GM21529 (cell line): Measurements from ENCODE around the gene CBX5.
A peak's percentile ranks its signal among the peaks of the same experiment; 100 is the strongest.
"Not testable (repeated sequence)": the region's sequence is repeated elsewhere in the genome, so short reads cannot be mapped to it uniquely, and the experiment has no call there.

ENCODE experiments used
- ATAC-seq: cut with Tn5 transposase; IDR thresholded peaks from one replicate; pipeline ENCODE4 v1.9.1; 2021; ENCODE audit not compliant: unreplicated experiment

The CBX5 gene

DNA sequence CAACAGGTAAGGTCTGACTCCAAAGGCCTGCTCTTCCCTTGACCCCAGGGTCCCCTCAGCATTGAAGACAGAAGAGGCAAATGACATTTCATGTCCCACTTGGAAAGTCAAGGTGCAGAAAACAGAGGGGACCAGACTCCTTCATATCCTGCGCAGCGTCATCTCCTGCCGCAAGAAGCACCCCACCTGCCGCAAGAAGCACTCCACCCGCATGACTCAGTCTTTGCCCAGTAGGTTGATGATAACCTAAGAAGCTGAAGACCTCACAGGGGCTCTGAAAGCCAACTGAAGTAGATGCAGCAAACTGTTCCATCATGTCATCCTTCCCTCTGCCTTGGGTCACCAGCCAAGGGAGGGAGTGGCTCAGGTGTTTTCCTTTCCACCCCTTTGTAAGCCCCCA, 79.5 kb downstream of the CBX5 start:
- no peak for ATAC-seq

DNA sequence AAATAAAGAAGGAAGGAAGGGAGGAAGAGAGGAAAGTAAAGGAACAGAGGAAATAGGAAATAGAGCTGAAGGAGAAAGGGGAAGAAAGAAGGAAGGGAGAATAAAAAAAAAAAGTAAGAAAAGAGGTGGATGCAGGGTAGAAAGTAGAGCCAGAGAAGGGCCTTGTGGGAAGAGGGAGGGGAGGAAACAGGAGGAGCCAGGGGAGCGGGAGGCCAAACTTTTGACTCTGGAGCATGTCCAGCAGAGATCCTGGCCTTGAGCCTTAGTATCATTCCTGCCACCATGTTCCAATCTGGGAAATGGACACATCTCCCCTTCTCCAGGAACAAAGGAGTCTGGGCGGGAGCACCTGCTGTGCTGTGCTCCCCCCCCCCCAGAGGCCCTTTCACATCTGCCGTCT, 80.0 kb downstream of the CBX5 start:
- ATAC-seq, result no peak

DNA sequence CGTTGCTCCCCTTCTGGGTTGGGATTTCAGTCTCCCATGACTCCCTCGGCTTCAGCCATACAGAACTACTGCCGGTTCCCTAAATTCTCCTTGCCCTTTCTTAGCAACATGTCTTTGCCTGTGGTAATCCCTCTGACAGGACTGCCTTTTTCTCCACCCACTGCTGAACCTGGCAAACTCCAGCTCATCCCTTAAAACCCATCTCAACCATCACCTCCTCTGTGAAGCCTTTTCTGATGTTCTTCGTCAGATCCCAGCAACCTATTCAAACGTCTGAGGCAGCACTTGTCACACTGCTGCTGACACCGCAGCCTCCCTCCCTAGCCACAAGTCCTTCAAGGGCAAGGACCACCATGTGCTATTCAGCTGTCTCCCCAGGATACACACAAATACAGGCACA, 80.9 kb downstream of the CBX5 start:
- ATAC-seq, result no peak

DNA sequence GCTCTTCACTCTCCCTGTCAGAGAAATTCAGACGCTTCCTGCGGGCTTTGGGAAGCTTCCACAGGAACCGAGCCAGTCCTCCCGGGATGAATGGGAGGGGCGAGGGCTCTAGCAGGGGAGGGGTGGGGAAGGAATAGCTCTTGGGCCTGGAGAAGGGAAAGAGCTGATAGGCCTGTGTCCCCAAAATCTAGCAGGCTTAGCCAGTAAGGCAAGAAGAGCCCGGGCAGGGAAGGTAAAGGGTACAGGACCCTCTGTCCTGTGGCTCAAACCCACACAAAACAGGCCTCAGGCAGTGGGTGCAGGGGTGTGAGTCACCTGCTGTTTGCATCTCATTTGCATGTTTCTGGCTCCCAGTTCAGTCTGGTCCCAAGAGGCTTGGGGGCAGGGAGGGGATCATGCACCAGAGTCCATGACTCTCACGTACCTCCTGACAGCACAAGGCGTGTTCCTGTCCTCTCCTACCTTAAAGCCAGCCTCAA, 82.5 kb downstream of the CBX5 start:
- peak; percentile 56 for ATAC-seq

DNA sequence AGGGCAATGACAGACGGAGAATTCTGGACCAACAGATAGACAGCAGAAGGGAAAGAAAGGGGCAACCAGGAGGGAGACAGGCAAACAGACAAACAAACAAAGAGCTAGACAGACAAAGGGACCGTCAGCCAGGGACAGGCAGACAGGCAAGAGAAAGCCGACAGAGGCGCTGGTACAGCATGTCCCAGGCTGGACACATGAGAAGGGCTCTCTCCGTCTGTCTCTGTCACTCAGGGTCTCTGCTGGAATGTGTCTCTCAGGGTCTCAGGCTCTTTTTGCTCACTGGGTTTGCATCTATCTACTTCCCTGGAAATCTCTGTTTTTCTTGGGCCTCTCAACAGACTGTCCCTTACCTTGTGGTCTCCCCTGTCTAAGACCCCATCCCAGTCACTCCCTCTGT, 82.9 kb downstream of the CBX5 start:
- no peak for ATAC-seq

DNA sequence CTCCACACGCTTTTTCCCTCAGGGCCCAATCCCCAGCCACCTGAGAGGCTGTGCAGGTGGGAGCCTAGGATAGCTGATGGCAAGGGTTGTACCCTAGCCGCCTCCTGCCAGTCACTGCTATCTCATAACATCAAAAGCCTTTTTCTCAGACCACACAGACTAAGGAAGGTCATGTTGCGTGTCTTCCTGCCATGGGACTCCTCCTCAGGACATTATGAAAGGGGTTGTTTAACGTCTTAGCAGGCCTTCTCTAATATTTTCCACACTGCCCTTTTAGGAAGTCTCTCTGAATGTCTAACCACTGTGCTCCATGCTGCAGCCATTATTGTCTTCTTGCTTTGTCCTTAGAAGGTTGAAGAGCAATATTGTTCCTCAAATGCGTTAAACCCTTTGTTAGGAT, 83.5 kb downstream of the CBX5 start:
- ATAC-seq, result no peak

DNA sequence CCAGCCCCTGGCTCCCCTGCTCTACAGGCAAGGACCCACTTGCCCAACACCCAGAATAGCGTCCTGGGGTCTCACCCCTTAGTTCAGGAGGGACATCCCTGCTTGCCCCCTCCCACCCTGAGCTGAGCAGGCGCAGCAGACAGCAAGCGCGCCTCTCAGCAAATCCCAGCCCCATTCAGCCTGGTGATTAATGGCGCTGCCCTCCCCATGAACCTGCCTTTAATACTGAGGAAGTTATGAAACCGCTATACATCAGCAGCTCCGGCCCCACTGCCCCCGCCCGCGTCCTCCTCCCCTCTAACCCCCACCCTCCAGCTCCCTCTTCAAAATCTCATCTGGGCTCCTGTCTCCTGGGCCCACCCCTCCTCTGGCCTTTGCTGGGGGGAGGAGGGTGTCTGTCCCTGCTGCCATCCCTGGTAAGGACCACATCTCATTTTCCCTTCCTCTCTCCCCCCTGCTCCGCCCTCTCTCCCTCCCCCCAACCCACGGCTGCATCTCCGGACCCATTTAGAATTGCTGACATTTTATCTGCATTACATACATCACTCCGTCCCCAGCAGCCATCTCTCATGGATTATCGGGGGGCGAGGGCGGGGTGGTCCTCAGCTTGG, 84.1 kb downstream of the CBX5 start:
- no peak for ATAC-seq

DNA sequence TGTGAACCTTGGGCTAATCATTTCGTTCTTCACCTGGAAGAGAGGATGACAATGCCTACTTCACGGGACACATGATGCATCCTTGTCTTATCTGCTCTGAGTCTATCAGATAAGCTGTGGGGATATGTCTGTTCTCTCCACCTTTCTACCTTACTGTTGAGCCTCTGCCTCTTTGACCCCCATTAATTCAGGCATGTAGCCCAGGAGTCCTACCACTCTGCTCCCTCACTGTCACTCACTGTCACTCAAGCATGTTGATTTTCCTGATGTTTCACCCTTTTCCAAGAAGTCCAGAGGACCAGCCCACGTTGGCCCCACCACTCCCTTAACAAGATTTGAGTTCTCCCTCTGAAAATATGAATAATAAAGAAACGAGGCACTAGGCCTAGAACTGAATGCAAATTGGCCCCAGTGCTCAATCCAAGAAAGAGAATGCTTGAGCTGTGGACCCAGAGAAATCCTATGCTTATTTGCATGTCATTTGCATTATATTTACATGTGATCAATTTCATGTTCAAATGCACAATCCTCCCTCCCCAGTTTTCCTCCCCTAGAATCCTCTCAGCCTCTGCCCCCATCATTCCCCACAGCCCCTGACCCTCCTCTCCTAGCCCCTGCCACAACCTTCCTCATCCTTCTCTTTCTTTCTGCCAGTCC, 84.7 kb downstream of the CBX5 start:
- no peak for ATAC-seq

DNA sequence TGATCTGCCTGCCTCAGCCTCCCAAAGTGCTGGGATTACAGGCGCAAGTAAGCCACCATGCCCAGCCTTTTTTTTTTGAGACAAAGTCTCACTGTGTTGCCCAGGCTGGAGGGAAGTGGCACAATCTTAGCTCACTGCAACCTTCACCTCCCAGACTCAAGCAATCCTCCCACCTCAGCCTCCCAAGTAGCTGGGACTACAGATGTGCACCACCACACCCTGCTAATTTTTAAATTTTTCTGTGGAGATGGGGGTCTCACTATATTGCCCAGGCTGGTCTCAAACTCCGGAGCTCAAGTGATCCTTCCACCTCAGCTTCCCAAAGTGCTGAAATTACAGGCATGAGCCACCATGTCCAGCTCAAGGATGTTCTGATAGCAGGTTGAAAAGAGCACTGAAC, 85.3 kb downstream of the CBX5 start:
- not testable (repeated sequence) for ATAC-seq

DNA sequence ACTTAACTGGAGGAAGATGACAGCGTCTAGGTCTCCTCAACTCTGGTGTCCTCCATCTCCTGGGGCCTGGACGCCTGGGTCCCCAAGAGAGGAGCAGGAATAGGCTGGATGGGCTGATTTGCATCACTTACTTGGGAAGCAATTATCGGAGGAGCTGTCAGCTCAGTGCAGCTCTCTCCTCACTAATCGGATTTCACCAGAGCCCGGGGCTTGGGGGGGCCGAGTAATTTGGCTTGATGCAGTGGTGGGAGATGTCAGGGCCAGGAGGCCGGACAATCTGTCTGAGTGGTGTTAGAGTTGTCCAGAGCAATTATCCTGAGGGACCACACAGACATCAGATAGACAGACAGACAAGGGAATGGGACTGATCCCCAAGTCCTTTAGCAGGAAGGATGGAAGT, 86.5 kb downstream of the CBX5 start:
- ATAC-seq, result no peak

DNA sequence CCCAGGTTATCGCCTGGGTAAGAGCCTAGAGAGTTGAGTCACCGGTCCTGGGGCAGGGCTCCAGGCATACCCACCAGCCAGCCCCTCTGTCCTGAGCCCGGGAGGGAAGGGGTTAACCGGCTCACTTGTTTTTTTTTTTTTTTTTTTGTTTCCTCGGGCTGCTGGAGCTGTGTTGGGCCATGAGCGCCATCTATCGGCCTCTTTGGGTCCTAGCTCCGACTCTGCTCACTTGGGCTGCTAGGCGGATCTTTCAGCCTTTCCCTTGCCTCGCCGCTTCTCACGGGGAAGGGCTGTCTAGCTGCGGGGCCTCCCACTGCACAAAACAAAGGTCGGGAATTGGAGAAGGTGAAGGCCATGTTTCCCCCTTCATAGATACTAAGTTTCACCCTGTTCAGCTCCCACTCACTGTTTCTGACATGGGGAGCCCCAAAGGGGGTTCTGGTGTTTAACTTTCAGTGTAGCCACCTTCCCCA, 88.3 kb downstream of the CBX5 start:
- no peak for ATAC-seq

DNA sequence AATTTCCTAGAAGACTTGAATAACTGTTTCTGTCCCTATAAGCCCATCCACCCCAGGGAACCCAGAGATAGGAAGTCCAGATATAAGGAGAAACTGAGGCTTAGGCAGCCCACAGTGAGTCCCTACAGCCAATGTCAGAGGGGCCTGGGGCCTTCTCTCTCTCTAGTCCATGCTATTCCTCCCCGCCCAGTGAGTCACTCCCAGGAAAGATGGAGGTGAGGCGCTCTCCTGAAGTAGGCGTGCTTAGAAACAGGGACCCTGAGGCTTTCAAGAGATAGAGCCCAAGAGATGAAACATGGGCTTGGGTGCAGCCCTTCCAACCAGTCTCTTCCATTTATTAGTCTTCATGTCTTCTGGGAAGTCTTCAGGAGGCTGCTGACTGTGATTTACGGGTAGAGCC, 88.8 kb downstream of the CBX5 start:
- no peak for ATAC-seq

DNA sequence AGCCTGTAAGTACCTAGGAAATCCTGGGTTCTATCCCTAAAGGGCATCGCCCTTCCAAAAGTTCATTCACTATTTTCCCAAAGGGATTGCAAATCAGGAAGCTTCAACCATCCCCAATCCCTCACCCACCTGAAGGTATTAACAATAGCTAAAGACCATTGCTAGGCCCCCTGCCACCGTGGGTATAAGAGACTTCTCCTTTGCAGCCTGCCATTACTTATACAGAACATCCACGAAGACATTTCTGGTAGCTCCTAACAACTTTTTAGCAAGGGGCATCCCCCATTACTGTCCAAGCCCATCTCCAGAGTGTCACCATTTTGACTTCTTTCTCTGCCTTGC, 90.8 kb downstream of the CBX5 start:
- ATAC-seq, result no peak

DNA sequence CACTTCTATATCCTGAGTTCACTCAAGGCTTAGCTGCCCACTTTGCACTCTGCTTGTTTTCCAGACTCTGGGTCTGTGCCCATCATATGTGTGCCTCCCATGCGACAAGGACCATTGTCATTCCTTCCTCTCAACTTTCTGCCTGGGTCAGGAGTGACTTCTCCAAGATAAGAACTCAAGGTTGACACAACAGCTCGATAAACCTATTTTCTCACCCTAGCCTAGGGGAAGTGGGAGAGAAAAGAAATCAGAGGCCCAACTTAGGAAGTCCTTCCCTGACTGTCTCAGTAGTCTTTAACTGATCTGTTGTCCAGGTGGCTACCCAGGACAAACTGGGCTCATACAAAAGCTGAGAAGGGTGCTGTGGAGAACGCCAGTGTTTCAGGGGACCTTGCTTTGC, 92.8 kb downstream of the CBX5 start:
- ATAC-seq, result no peak

DNA sequence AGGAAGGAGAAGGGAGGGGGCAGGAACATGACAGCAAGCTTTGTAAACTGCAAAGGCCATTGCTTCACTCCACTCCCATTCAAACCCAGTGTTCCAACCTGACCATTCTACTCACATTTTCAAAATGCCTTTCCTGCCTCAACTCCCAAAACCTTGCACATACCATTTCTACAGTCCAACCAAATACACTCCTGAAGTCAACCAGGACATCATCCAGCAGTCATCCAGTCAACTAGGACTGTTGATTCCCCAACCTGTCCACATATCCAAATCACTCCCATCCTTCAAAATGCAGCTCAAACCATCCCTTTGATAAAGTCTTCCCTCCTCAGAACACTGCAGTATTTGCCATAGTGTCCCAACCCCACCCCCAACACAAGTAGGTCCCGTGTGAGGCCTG, 94.0 kb downstream of the CBX5 start:
- ATAC-seq, result no peak

DNA sequence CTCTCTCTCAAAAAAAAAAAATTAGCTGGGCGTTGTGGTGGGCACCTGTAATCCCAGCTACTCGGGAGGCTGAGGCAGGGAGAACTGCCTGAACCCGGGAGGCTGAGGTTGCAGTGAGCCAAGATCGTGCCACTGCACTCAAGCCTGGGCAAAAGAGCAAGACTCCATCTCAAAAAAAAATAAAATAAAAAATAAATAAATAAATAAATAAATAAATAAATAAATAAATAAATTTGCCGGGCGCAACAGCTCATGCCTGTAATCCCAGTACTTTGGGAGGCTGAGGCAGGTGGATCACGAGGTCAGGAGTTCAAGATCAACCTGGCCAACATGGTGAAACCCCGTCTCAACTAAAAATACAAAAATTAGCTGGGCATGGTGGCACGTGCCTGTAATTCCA, 94.6 kb downstream of the CBX5 start:
- not testable (repeated sequence) for ATAC-seq

DNA sequence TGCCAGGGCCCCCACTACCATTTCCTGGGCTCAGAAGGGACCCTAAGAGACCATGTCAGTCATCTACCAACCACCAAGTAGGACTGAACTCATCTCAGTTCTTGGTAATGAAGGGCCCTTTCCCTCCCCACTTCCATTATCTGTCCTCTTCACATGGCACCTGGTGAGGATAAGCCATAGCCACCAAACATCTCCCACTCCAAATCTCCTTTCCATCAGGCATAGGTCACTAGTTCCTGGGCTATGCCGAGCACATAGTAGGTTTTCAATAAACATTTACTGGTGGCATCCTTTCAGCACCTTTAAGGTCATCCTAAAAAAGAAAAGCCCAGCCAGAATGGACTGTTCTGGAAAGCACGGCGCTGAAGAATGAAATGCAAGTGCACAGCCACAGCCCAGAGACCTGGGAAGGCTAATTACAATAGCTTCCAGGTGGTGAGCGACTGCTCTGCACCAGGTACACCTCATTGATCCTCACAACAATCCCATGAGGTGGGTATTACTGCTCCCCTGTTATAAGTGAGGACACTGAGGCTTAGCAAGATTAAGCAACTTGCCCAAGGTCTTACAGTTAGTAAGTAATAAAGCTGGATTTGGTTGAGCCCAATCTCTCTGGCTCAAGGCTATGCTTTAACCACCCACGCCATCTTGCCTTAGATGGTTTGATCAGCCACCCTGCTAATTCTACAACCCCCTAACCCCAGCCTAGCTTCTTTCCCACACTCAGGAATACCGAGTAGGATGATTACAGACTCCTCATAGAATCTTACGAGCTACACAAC, 95.7 kb downstream of the CBX5 start:
- ATAC-seq, result no peak

DNA sequence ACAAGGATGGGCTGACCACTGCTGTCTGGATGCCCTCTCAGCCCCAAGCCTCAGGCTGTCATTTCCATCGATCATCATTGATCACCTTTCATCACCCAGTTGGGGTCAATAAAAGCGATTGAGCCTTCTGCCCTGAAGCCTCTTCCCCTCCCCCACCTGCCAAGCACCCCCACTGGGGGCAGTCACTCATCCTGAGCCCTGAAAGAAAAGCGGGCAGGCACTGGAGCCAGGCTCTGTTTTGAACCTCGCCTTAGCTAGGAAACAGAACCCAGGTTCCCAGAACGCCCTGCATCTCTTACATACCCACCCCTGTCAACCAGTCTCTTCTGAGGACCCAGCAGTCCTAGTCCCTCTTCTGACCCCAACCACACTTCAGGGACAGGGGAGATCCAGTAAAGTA, 96.9 kb downstream of the CBX5 start:
- ATAC-seq, result no peak

DNA sequence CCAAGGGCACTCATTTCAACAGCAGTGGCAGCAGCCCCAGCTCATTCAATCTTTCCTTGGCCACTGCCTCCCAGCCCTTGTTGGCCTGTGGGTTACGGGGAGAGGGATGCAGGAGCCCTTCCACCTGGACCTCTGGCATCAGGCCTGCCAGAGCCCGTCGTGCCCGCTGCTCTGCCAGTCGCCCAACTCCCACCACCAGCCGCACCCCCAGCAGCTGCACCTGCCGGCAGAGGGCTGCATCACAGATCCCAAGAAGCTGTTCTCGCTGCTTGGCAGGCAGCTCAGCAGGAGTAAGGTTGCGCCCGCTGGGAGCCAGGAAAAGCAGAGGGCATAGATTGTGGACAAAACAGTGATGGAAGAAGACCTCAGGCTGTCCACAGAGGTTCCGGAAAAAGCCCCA, 97.8 kb downstream of the CBX5 start:
- no peak for ATAC-seq
